OCI-LY7 (cell line): Measurements from ENCODE around the gene NAALADL2.

Experiments used
- EZH2phosphoT487 ChIP-seq: fragments of 200-600 bp; sonication (generic); IDR thresholded peaks from 2 replicates; pipeline ENCODE4 v1.6.1; 2018; ENCODE audit warnings: low read depth, borderline replicate concordance, mild to moderate bottlenecking, mixed run types, antibody characterized with exemption, low read length, moderate library complexity, mixed read lengths
- TF ChIP-seq, protein P1 (sequence below): fragments of 200-600 bp; sonication (generic); conservative IDR thresholded peaks from 2 replicates; pipeline ENCODE4 v1.5.1; 2014; ENCODE audit warnings: mild to moderate bottlenecking, antibody characterized with exemption, low read length, moderate library complexity, mixed read lengths

DNA sequence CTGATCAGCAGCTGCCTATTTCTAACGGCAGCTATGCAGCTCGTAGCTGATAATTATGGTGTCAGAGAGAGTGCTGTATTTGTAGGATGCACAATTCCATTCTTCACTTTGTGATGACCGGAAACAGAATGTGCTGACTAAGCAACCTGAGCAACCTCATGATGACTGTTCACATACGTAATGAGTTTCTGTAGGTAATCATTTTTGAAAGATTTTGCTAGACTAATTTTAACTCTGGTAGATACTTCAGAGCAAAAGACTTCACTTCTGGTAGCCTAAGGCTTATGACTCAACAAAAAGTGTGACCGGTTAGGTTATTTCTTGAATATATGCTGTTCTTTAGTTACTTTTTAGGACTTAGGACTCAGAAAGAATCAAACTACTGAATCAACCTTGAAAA, 567.7 kb downstream of the NAALADL2 start:
- TF ChIP-seq, protein P1, sequence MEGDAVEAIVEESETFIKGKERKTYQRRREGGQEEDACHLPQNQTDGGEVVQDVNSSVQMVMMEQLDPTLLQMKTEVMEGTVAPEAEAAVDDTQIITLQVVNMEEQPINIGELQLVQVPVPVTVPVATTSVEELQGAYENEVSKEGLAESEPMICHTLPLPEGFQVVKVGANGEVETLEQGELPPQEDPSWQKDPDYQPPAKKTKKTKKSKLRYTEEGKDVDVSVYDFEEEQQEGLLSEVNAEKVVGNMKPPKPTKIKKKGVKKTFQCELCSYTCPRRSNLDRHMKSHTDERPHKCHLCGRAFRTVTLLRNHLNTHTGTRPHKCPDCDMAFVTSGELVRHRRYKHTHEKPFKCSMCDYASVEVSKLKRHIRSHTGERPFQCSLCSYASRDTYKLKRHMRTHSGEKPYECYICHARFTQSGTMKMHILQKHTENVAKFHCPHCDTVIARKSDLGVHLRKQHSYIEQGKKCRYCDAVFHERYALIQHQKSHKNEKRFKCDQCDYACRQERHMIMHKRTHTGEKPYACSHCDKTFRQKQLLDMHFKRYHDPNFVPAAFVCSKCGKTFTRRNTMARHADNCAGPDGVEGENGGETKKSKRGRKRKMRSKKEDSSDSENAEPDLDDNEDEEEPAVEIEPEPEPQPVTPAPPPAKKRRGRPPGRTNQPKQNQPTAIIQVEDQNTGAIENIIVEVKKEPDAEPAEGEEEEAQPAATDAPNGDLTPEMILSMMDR: no peak
- no peak for TF ChIP-seq EZH2phosphoT487
